Left lung (tissue), 10 donors: ENCODE results near the gene SULT1C4. TPM values are rescaled to one million over a fixed set of nuclear protein-coding genes. Genes with fewer than 3 reads are reported as not detected.

ENCODE experiments used
- ATAC-seq: fragments of 200-7000 bp; cut with Tn5 transposase; one replicate; pipeline ENCODE4 v1.9.1; 2020; ENCODE audit warnings: moderate library complexity
- DNase-seq, 4 donors: peaks; one replicate each; pipeline ENCODE4 v3.0.0-alpha.2; 2013 to 2020
- H3K27ac ChIP-seq, 2 donors: fragments of 200-600 bp; sonication (generic) in 1 of 2; one replicate each; pipeline versions ENCODE4 v1.5.0 to v1.8.0; 2020 to 2021
- H3K27me3 ChIP-seq, 2 donors: fragments of 200-600 bp; sonication (generic) in 1 of 2; one replicate each; pipeline versions ENCODE4 v1.5.0 to v1.8.0; 2020 to 2021
- H3K36me3 ChIP-seq, 2 donors: fragments of 200-600 bp; sonication (generic) in 1 of 2; one replicate each; pipeline versions ENCODE4 v1.5.0 to v1.8.0; 2020 to 2021
- H3K4me1 ChIP-seq, 2 donors: fragments of 200-600 bp; one replicate each; pipeline ENCODE4 v1.8.0; 2021
- H3K4me3 ChIP-seq, 2 donors: fragments of 200-600 bp; sonication (generic) in 1 of 2; one replicate each; pipeline versions ENCODE4 v1.5.0 to v1.8.0; 2020 to 2021; ENCODE audit warnings: mild to moderate bottlenecking in 1 of 2
- H3K9me3 ChIP-seq, 2 donors: fragments of 200-600 bp; sonication (generic) in 1 of 2; one replicate each; pipeline versions ENCODE4 v1.5.0 to v1.8.0; 2020 to 2021
- CTCF ChIP-seq, 2 donors: fragments of 200-600 bp; sonication (generic) in 1 of 2; IDR thresholded peaks; one replicate each; pipeline versions ENCODE4 v1.5.0 to v1.8.0; 2021; ENCODE audit warnings: antibody characterized with exemption in 2 of 2
- intact Hi-C, 2 donors: fragments of 100-400 bp; cut with DNase I; formaldehyde crosslinking; loops; one replicate each; pipeline versions ENCODE4 v1.11.2 to v1.14.2; 2022
- polyA plus RNA-seq, 6 donors: library from polyadenylated mRNA; unstranded; fragments of 120-200 nt; gene quantifications; one replicate each; pipeline ENCODE4 v1.2.1, GENCODE V29; 2013; ENCODE audit not compliant: insufficient read length in 6 of 6
- total RNA-seq, 2 donors: library from RNA; stranded (reverse); fragmentation: NEBNext Ultra II Directional; extraction: Animal tissue kit (Norgen Biotek cat#: 25700); gene quantifications; one replicate each; pipeline ENCODE4 v1.2.1, GENCODE V29; 2021
- donor health status: DM: no; HTN: yes; CAD: no.
- donor health status: DM: no; HTN: no; CAD: no.

Gene SULT1C4
- total and polyA plus RNA-seq, 8 donors: 3.6 to 91.4 (median 63.5) TPM

- no peak overlapping the region for H3K4me3 ChIP-seq
- H3K27ac ChIP-seq: no peak overlapping the region
- no peaks in the 10 kb centered on the region for H3K4me1 ChIP-seq
- intact Hi-C loops: no loop called here
- no peaks in the 10 kb centered on the region for H3K9me3 ChIP-seq
- ATAC-seq: no peak
- DNase-seq: no peak
- no peaks in the 10 kb centered on the region for H3K27me3 ChIP-seq
- no peak for TF ChIP-seq CTCF (IDR thresholded peaks at IDR 0.05)
- no peaks in the 10 kb centered on the region for H3K36me3 ChIP-seq
Observed at GRCh38 chr2:108346827-108347226, 30.9 kb upstream of the SULT1C4 start.

GRCh38 chr2:108347786-108348185 is 30.0 kb upstream of the SULT1C4 start:
- DNase-seq (no peak), ATAC-seq (no peak)
- no peaks in the 10 kb centered on the region for H3K27me3 ChIP-seq
- H3K4me3 ChIP-seq: no peak overlapping the region
- no peaks in the 10 kb centered on the region for H3K9me3 ChIP-seq
- H3K36me3 ChIP-seq: no peaks in the 10 kb centered on the region
- no peak for TF ChIP-seq CTCF (IDR thresholded peaks at IDR 0.05)
- H3K4me1 ChIP-seq: no peaks in the 10 kb centered on the region
- no peak overlapping the region for H3K27ac ChIP-seq
- intact Hi-C loops: no loop called here

- Histone ChIP-seq H3K27me3 (no peaks in the 10 kb centered on the region), H3K4me3 (no peak overlapping the region), H3K9me3 (no peaks in the 10 kb centered on the region), H3K36me3 (no peaks in the 10 kb centered on the region), H3K4me1 (no peaks in the 10 kb centered on the region), H3K27ac (no peak overlapping the region)
- DNase-seq (no peak), ATAC-seq (no peak)
- intact Hi-C loops: no loop called here
- no peak for TF ChIP-seq CTCF (IDR thresholded peaks at IDR 0.05)
Observed at GRCh38 chr2:108348816-108349570, 28.8 kb upstream of the SULT1C4 start.

- peaks cover 0 to under 1% of the 10 kb centered on the region in 2 donors for H3K4me1 ChIP-seq
- no peaks in the 10 kb centered on the region for H3K9me3 ChIP-seq
- intact Hi-C loops: no loop called here
- no peak for TF ChIP-seq CTCF (IDR thresholded peaks at IDR 0.05)
- DNase-seq: no peak
- H3K27me3 ChIP-seq: no peaks in the 10 kb centered on the region
- ATAC-seq: no peak
- H3K36me3 ChIP-seq: no peaks in the 10 kb centered on the region
- H3K4me3 ChIP-seq: no peak overlapping the region
- no peak overlapping the region for H3K27ac ChIP-seq
Observed at GRCh38 chr2:108349571-108349928, 28.2 kb upstream of the SULT1C4 start.

- no peak for DNase-seq
- TF ChIP-seq CTCF (IDR thresholded peaks at IDR 0.05): no peak
- Histone ChIP-seq H3K27ac (no peak overlapping the region), H3K9me3 (no peaks in the 10 kb centered on the region), H3K27me3 (no peaks in the 10 kb centered on the region), H3K36me3 (no peaks in the 10 kb centered on the region), H3K4me1 (peaks cover 0 to 4% of the 10 kb centered on the region in 2 donors), H3K4me3 (no peak overlapping the region)
- ATAC-seq: no peak
- intact Hi-C loops: loop anchor here in 1 of 2 donors (10.0 kb wide), 1 partner anchor 233 kb away; no protein-coding TSS in a partner anchor
Observed at GRCh38 chr2:108351889-108352288, 25.9 kb upstream of the SULT1C4 start.
